ENCODE results near the gene DPP3. TPM values are rescaled to one million over a fixed set of nuclear protein-coding genes. Genes with fewer than 3 reads are reported as not detected.

DPP3 gene
- total and polyA plus RNA-seq, 2 of the 4 experiments (the other 2 are of a cell fraction) = 51.8 to 66.3 TPM

DNA sequence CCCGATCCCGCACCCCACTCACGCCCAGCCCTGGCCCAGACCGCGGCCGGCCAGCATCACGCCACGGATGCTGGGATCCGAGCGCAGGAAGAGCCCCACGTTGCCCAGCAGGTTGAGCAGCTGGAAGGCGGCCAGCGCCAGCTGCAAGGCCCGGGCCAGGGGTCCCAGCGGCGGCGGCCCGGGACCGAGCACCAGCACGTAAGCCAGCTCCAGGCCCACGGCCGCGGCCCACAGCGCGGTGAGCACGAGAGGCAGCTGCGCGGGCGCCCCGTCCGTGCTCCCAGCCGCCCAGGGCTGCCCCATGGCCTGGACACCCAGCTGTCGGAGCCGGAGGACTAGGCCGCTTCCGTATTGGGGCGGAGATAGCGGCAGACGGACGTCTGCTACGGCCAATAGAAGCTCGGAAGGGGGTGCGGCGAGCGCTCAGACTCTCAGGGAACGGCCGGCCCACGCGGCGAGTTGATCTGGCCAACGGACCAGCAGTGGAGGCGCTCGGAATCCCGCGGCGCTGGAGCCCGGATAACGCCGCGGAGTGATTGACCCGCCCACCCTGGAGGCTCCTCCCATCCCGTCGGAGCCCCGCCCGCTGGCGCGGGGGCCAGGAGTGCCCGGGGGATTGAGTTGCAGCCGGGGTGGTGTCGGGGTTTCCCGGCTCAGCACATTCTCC, 65.6 kb downstream of the DPP3 start, which contains the start of gene ZDHHC24:
TSS of gene ZDHHC24 (minus strand) at position 348 of the 667 bp plus-strand sequence. CDS start at position 303, 45 bp downstream.
- in situ Hi-C loops (cut with MboI; ENCODE audit: low sequenced_read_pairs) (no loop called here), intact Hi-C loops (cut with micrococcal nuclease) (loop anchor here (1.0 to 2.0 kb wide), 2 partner anchors 93 to 131 kb away; partner anchors contain the start of genes RBM4 and RBM4B), dilution Hi-C loops (cut with HindIII; ENCODE audit: low sequenced_read_pairs, unreplicated experiment) (no loop called here)
- H3K4me1 ChIP-seq (ENCODE audit: control insufficient read depth, insufficient read depth, low read length) = peaks cover 6% of the 10 kb centered on the region
- POLR2A ChIA-PET (ENCODE audit: unreplicated experiment) = no interaction called here
- peak within 1 kb of the TSS; percentile 72 to 84 for H4K8ac ChIP-seq (ENCODE audit: low read depth in 2 of 2, low read length in 2 of 2)
- DNase-seq (peak; percentile 95), ATAC-seq (ENCODE audit: low read depth) (peak; percentile 96)
- H3K14ac ChIP-seq (replicated peaks; ENCODE audit: low read depth, low read length) = peak within 1 kb of the TSS; percentile 44; the same call in 1 of the 2 replicates
- H3K36me3 ChIP-seq (ENCODE audit: control insufficient read depth, insufficient read depth, low read length) = peaks cover 12% of the 10 kb centered on the region; the same call in 1 of the 2 replicates
- no peak within 1 kb of the TSS for H2BK15ac ChIP-seq (ENCODE audit: low read depth, low read length)
- peak within 1 kb of the TSS; percentile 97 for H2AFZ ChIP-seq (replicated peaks; ENCODE audit: low read length, poor library complexity)
- H3K9ac ChIP-seq (ENCODE audit: low read depth, low read length) = peak within 1 kb of the TSS; percentile 35
- peaks cover 5% of the 10 kb centered on the region; the same call in 1 of the 2 replicates for H3K9me1 ChIP-seq (ENCODE audit: insufficient read depth, low read length)
- TF ChIP-seq SMC3 (IDR thresholded peaks at IDR 0.05; ENCODE audit: low read depth, low read length) = no peak
- TF ChIP-seq MXI1 (IDR thresholded peaks at IDR 0.05; ENCODE audit: borderline replicate concordance, low read depth, low read length) = peak; percentile 90; the same call in 1 of the 2 replicates
- TF ChIP-seq, protein P1, sequence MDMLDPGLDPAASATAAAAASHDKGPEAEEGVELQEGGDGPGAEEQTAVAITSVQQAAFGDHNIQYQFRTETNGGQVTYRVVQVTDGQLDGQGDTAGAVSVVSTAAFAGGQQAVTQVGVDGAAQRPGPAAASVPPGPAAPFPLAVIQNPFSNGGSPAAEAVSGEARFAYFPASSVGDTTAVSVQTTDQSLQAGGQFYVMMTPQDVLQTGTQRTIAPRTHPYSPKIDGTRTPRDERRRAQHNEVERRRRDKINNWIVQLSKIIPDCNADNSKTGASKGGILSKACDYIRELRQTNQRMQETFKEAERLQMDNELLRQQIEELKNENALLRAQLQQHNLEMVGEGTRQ (IDR thresholded peaks at IDR 0.05; ENCODE audit: low read depth, low read length) = no peak
- TF ChIP-seq, protein P2, sequence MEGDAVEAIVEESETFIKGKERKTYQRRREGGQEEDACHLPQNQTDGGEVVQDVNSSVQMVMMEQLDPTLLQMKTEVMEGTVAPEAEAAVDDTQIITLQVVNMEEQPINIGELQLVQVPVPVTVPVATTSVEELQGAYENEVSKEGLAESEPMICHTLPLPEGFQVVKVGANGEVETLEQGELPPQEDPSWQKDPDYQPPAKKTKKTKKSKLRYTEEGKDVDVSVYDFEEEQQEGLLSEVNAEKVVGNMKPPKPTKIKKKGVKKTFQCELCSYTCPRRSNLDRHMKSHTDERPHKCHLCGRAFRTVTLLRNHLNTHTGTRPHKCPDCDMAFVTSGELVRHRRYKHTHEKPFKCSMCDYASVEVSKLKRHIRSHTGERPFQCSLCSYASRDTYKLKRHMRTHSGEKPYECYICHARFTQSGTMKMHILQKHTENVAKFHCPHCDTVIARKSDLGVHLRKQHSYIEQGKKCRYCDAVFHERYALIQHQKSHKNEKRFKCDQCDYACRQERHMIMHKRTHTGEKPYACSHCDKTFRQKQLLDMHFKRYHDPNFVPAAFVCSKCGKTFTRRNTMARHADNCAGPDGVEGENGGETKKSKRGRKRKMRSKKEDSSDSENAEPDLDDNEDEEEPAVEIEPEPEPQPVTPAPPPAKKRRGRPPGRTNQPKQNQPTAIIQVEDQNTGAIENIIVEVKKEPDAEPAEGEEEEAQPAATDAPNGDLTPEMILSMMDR (conservative IDR thresholded peaks at IDR 0.05; ENCODE audit: low read depth, low read length) = no peak
- TF ChIP-seq MAZ (IDR thresholded peaks at IDR 0.05; ENCODE audit: borderline replicate concordance, low read depth, low read length) = peak; percentile 71; the same call in 1 of the 2 replicates
- no peak for TF ChIP-seq RFX5 (IDR thresholded peaks at IDR 0.05; ENCODE audit: low read depth, low read length)
- peak; percentile 87 for TF ChIP-seq POLR2A (IDR thresholded peaks at IDR 0.05; ENCODE audit: low read depth, low read length)
- TF ChIP-seq, protein P3, sequence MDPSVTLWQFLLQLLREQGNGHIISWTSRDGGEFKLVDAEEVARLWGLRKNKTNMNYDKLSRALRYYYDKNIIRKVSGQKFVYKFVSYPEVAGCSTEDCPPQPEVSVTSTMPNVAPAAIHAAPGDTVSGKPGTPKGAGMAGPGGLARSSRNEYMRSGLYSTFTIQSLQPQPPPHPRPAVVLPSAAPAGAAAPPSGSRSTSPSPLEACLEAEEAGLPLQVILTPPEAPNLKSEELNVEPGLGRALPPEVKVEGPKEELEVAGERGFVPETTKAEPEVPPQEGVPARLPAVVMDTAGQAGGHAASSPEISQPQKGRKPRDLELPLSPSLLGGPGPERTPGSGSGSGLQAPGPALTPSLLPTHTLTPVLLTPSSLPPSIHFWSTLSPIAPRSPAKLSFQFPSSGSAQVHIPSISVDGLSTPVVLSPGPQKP (IDR thresholded peaks at IDR 0.05; ENCODE audit: borderline replicate concordance, low read depth, low read length) = no peak
- no peak for TF ChIP-seq RAD21 (IDR thresholded peaks at IDR 0.05; ENCODE audit: low read length)
- TF ChIP-seq FOS (IDR thresholded peaks at IDR 0.05; ENCODE audit: low read depth, low read length) = no peak
- peak within 1 kb of the TSS; percentile 30; the same call in 1 of the 2 replicates for H3K27ac ChIP-seq (ENCODE audit: insufficient read depth, low read length)
- WGBS, 2 experiments (ENCODE audit: extremely low coverage in 2 of 2, insufficient read length in 1 of 2) = 1% methylated on average over 36 of the region's 71 CpGs; no CpG with 5 or more reads in 1 of the 2 experiments
- peak within 1 kb of the TSS; percentile 8; the same call in 1 of the 2 replicates for H4K5ac ChIP-seq (ENCODE audit: low read depth, low read length)
- H2AK9ac ChIP-seq (replicated peaks; ENCODE audit: low read depth, low read length, poor library complexity) = peak within 1 kb of the TSS; percentile 93
- H2BK5ac ChIP-seq (ENCODE audit: low read depth, low read length, poor library complexity, severe bottlenecking) = no peak within 1 kb of the TSS
- CTCF ChIA-PET = interaction anchor here (1.3 kb wide), 1 partner anchor 132 kb away, joined by 7 read pairs; the partner anchor contains the start of gene RBM4B
- no peak within 1 kb of the TSS for H3K23ac ChIP-seq (ENCODE audit: low read depth, low read length)
- peaks cover 4% of the 10 kb centered on the region; the same call in 1 of the 2 replicates for H4K20me1 ChIP-seq (ENCODE audit: insufficient read depth, low read length)
- H3K4me3 ChIP-seq (ENCODE audit: insufficient read depth, low read depth, low read length) = peak within 1 kb of the TSS; percentile 75
- H3K9me3 ChIP-seq (ENCODE audit: control insufficient read depth, insufficient read depth, low read length) = no peaks in the 10 kb centered on the region
- no peak within 1 kb of the TSS for H2BK120ac ChIP-seq (ENCODE audit: low read depth, low read length)
- peak within 1 kb of the TSS; percentile 47; the same call in 1 of the 2 replicates for H3K56ac ChIP-seq (ENCODE audit: extremely low read depth, insufficient read depth, low read length)
- H3K18ac ChIP-seq (ENCODE audit: low read depth, low read length) = peak within 1 kb of the TSS; percentile 3; the same call in 1 of the 2 replicates
- no TSS peak for BruUV-seq (replicated peaks)
- no peak within 1 kb of the TSS for H2AK5ac ChIP-seq (ENCODE audit: low read depth, low read length)
- H3K27me3 ChIP-seq (ENCODE audit: control insufficient read depth, insufficient read depth, low read length) = peaks cover 23% of the 10 kb centered on the region
- H3K4me2 ChIP-seq (ENCODE audit: low read depth, low read length) = peak within 1 kb of the TSS; percentile 86
- peaks cover 3 to 19% of the 10 kb centered on the region in 2 experiments; a peak in 2 of 4 replicates for H3K79me1 ChIP-seq (ENCODE audit: low read depth in 1 of 2, low read length in 2 of 2)
- peak within 1 kb of the TSS; percentile 62; the same call in 1 of the 2 replicates for H3K4ac ChIP-seq (ENCODE audit: low read depth, low read length)
- H2BK20ac ChIP-seq (ENCODE audit: low read depth, low read length) = no peak within 1 kb of the TSS
- H4K91ac ChIP-seq (ENCODE audit: insufficient read depth, low read depth, low read length) = peak within 1 kb of the TSS; percentile 32; the same call in 1 of the 2 replicates

Data from IMR-90 (cell line).